GM19324 (cell line): ENCODE measurements around the gene IFITM2.

Experiments
- ATAC-seq: cut with Tn5 transposase; IDR thresholded peaks from one replicate; pipeline ENCODE4 v1.9.1; 2021; ENCODE audit warnings: mild to moderate bottlenecking, moderate library complexity; ENCODE audit not compliant: unreplicated experiment, low FRiP score

The IFITM2 gene

GRCh38 chr11:291281-292210 lies 16.1 kb upstream of the IFITM2 start:
- ATAC-seq, result no peak

- ATAC-seq, result no peak
These were observed 15.2 kb upstream of the IFITM2 start for GRCh38 chr11:292211-293121.

GRCh38 chr11:293271-293851 lies 14.3 kb upstream of the IFITM2 start:
- no peak for ATAC-seq

GRCh38 chr11:293852-294661 lies 13.6 kb upstream of the IFITM2 start:
- ATAC-seq, result no peak

GRCh38 chr11:294780-295179 lies 12.8 kb upstream of the IFITM2 start:
- ATAC-seq, result no peak

GRCh38 chr11:295351-296170 lies 12.1 kb upstream of the IFITM2 start:
- no peak for ATAC-seq

GRCh38 chr11:296171-297050 lies 11.2 kb upstream of the IFITM2 start:
- no peak for ATAC-seq

GRCh38 chr11:297051-297585 lies 10.5 kb upstream of the IFITM2 start:
- no peak for ATAC-seq

- ATAC-seq, result no peak
These were observed 9.8 kb upstream of the IFITM2 start for GRCh38 chr11:297586-298405.

GRCh38 chr11:298406-299065 lies 9.1 kb upstream of the IFITM2 start:
- ATAC-seq, result no peak

- no peak for ATAC-seq
These were observed 8.3 kb upstream of the IFITM2 start, which contains the start of gene IFITM5 for GRCh38 chr11:299081-299891. TSS of gene IFITM5 (minus strand) at chr11:299526. CDS start at chr11:299490, 36 bp downstream.

- ATAC-seq, result no peak
These were observed 7.5 kb upstream of the IFITM2 start for GRCh38 chr11:299951-300735.

- no peak for ATAC-seq
These were observed 4.3 kb upstream of the IFITM2 start for GRCh38 chr11:303363-303762.

GRCh38 chr11:304061-304506 lies 3.5 kb upstream of the IFITM2 start:
- ATAC-seq, result no peak
